PFSK-1 (cell line): ENCODE data around the gene EP400.

Experiments used
- FOXP2 ChIP-seq: optimal IDR thresholded peaks from 2 replicates; pipeline ENCODE3; 2011; ENCODE audit warnings: borderline replicate concordance, control low read depth, inconsistent platforms; ENCODE audit not compliant: insufficient read depth; ENCODE audit errors: extremely low read length, extremely low read depth
- POLR2AphosphoS5 ChIP-seq: IDR thresholded peaks from 2 replicates; pipeline ENCODE4 v1.6.1; 2012; ENCODE audit warnings: low read depth, mild to moderate bottlenecking, control low read depth, low read length, moderate library complexity
- SIN3A ChIP-seq: IDR thresholded peaks from 2 replicates; pipeline ENCODE4 v1.6.1; 2012; ENCODE audit warnings: mild to moderate bottlenecking, low read length, moderate library complexity, borderline replicate concordance; ENCODE audit not compliant: insufficient read depth
- TAF1 ChIP-seq: IDR thresholded peaks from 2 replicates; pipeline ENCODE4 v1.6.1; 2012; ENCODE audit warnings: low read length, control low read depth, borderline replicate concordance; ENCODE audit not compliant: insufficient read depth
- TF ChIP-seq, protein P1 (sequence below), 2 experiments: IDR thresholded peaks; 2 replicates each; pipeline versions ENCODE4 v1.6.1 to v1.8.0; 2011 to 2012; ENCODE audit warnings: low read depth in 2 of 2, low read length in 2 of 2, control low read depth in 1 of 2, inconsistent platforms in 1 of 2, mild to moderate bottlenecking in 1 of 2, moderate library complexity in 1 of 2; ENCODE audit not compliant: insufficient read depth in 1 of 2

The EP400 gene

GRCh38 chr12:132068250-132068649, 118.5 kb downstream of the EP400 start:
- TF ChIP-seq, protein P1, sequence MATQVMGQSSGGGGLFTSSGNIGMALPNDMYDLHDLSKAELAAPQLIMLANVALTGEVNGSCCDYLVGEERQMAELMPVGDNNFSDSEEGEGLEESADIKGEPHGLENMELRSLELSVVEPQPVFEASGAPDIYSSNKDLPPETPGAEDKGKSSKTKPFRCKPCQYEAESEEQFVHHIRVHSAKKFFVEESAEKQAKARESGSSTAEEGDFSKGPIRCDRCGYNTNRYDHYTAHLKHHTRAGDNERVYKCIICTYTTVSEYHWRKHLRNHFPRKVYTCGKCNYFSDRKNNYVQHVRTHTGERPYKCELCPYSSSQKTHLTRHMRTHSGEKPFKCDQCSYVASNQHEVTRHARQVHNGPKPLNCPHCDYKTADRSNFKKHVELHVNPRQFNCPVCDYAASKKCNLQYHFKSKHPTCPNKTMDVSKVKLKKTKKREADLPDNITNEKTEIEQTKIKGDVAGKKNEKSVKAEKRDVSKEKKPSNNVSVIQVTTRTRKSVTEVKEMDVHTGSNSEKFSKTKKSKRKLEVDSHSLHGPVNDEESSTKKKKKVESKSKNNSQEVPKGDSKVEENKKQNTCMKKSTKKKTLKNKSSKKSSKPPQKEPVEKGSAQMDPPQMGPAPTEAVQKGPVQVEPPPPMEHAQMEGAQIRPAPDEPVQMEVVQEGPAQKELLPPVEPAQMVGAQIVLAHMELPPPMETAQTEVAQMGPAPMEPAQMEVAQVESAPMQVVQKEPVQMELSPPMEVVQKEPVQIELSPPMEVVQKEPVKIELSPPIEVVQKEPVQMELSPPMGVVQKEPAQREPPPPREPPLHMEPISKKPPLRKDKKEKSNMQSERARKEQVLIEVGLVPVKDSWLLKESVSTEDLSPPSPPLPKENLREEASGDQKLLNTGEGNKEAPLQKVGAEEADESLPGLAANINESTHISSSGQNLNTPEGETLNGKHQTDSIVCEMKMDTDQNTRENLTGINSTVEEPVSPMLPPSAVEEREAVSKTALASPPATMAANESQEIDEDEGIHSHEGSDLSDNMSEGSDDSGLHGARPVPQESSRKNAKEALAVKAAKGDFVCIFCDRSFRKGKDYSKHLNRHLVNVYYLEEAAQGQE (IDR thresholded peaks at IDR 0.05; ENCODE audit: insufficient read depth in 1 of 2, low read depth in 2 of 2, low read length in 2 of 2) = no peak
- TF ChIP-seq POLR2AphosphoS5 (no peak), SIN3A (no peak), FOXP2 (no peak), TAF1 (no peak)

- TF ChIP-seq FOXP2 (no peak), POLR2AphosphoS5 (no peak), TAF1 (no peak), SIN3A (no peak)
- TF ChIP-seq, protein P1 (IDR thresholded peaks at IDR 0.05; ENCODE audit: insufficient read depth in 1 of 2, low read depth in 2 of 2, low read length in 2 of 2) = no peak
Observed at GRCh38 chr12:132069336-132069985, 119.7 kb downstream of the EP400 start.

- TF ChIP-seq SIN3A (no peak), FOXP2 (no peak), POLR2AphosphoS5 (no peak), TAF1 (no peak)
- TF ChIP-seq, protein P1 (IDR thresholded peaks at IDR 0.05; ENCODE audit: insufficient read depth in 1 of 2, low read depth in 2 of 2, low read length in 2 of 2) = no peak
Observed at GRCh38 chr12:132070298-132070697, 120.6 kb downstream of the EP400 start.

DNA sequence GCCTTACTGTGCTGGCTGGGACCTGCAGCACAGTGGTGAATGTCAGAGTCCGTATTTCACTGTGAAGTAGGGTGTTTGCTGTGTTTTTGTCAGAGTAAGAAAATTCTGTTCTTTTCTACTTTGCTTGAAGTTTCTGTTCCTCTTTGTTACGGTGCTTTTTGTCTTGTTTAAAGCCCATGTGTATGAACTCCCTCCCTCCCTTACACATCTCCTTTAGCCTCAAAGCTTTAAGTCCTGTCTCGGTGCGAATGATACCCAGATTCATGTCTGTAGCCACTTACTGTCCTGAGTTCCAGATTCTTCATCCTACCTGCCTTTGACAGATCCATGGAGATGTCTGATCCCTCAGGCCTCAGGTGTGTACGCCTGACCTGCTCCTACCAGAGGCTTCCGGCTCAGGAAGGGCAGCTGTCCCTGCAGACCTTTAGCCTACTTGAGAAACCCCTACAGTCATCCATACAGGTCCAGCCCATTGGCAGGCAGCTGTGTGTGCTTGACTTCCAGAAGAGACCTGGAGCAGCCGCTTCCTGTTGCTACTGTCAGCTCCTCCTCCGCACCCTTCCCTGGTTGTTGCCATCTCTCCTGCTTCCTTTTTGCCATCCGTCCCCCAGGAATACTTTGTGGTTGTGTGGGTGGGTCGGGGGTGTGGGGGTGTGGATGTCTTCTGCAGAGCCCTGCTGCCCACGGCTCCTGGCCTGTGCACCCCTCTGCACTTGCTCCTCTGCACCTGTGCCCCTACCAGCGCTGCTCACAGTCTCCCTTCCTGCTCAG, 121.5 kb downstream of the EP400 start:
- no peak for TF ChIP-seq TAF1
- no peak for TF ChIP-seq SIN3A
- no peak for TF ChIP-seq POLR2AphosphoS5
- TF ChIP-seq FOXP2 = no peak
- TF ChIP-seq, protein P1 (IDR thresholded peaks at IDR 0.05; ENCODE audit: insufficient read depth in 1 of 2, low read depth in 2 of 2, low read length in 2 of 2) = no peak
